BLaER1 treated with 17β-estradiol and CSF1 and Interleukin-3, amounts not matched to agents 10 nM and 100 nM (cell line): ENCODE data around the gene PCNX2.

Source experiments
- H3K27ac ChIP-seq, 11 experiments: shearing (Covaris generic); formaldehyde crosslinking; 2 replicates each; pipeline ENCODE4 v1.8.1; 2022
- H3K27me3 ChIP-seq, 11 experiments: shearing (Covaris generic); formaldehyde crosslinking; 2 replicates each; pipeline ENCODE4 v1.8.1; 2022
- H3K36me3 ChIP-seq, 11 experiments: shearing (Covaris generic); formaldehyde crosslinking; 2 replicates each; pipeline ENCODE4 v1.8.1; 2022
- H3K4me1 ChIP-seq, 10 experiments: shearing (Covaris generic); formaldehyde crosslinking; 2 replicates each; pipeline ENCODE4 v1.8.1; 2022
- H3K4me2 ChIP-seq, 11 experiments: shearing (Covaris generic); formaldehyde crosslinking; 2 replicates each; pipeline ENCODE4 v1.8.1; 2022
- H3K4me3 ChIP-seq, 10 experiments: shearing (Covaris generic); formaldehyde crosslinking; 2 replicates each; pipeline ENCODE4 v1.8.1; 2022
- H3K9ac ChIP-seq, 11 experiments: shearing (Covaris generic); formaldehyde crosslinking; 2 replicates each; pipeline ENCODE4 v1.8.1; 2022
- H3K9me3 ChIP-seq, 11 experiments: shearing (Covaris generic); formaldehyde crosslinking; replicated peaks in 1 of 11; 2 replicates each; pipeline ENCODE4 v1.8.1; 2022
- H4K20me1 ChIP-seq, 11 experiments: shearing (Covaris generic); formaldehyde crosslinking; 2 replicates each; pipeline ENCODE4 v1.8.1; 2022
- Cebpa-rat ChIP-seq, 11 experiments: shearing (Covaris generic); IDR thresholded peaks; 2 replicates each; pipeline ENCODE4 v1.8.1; 2022

PCNX2 gene

DNA sequence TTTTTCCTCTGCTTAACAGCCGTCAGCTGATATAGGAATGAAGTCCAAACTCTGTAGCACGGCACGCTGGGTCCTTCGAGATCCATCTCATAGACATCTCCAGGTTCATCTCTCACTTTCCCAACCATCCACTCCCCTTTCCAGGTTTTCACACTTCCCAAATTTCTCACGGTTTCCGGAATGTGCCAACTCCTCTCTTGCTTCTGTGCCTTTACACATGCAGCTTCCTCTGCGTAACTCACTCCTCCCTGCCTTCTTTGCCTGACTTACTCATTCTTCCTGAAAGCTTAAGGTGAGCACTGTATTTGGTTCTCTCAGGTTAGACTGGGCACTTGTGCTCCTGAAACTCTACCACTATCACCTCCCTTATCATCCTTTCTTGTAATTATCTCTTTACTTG, 168.4 kb downstream of the PCNX2 start:
- H3K27me3 ChIP-seq: no peaks in the 10 kb centered on the region
- no peak for TF ChIP-seq Cebpa-rat (IDR thresholded peaks at IDR 0.05)
- H3K9me3 ChIP-seq: peaks cover 11 to 17% (median 15%) of the 10 kb centered on the region in 11 experiments
- no peak overlapping the region for H3K4me3 ChIP-seq
- H3K4me1 ChIP-seq: peaks cover 5 to 12% (median 9%) of the 10 kb centered on the region in 10 experiments; a peak in 18 of 20 replicates
- H3K36me3 ChIP-seq: peaks cover 0 to 13% (median 3%) of the 10 kb centered on the region in 11 experiments; a peak in 7 of 22 replicates
- no peak overlapping the region for H3K4me2 ChIP-seq
- no peak overlapping the region for H3K27ac ChIP-seq
- H4K20me1 ChIP-seq: no peaks in the 10 kb centered on the region
- no peak overlapping the region for H3K9ac ChIP-seq

DNA sequence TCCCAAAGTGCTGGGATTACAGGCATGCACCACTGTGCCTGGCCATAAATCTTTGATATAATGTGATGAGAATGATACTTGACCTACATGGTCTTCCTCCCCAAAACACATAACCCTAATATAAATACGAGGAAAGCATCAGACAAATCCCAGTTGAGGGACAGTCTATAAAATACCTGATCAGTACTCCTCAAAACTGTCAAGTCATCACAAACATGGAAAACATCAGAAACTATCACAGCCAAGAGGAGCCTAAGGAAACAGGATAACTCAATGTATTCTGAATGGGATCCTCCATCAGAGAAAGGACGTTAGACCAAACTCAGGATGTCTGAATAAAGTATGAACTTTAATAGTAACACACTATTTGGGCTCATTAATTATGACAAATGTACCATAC, 172.7 kb downstream of the PCNX2 start:
- Histone ChIP-seq H3K4me2 (no peak overlapping the region), H3K4me3 (no peak overlapping the region), H4K20me1 (no peaks in the 10 kb centered on the region), H3K36me3 (0 out of 22 replicates have a peak, but pooled peaks cover 0 to 2% (median 0%) of the 10 kb centered on the region in 11 experiments), H3K4me1 (peaks cover 0 to 13% (median 0%) of the 10 kb centered on the region in 10 experiments; a peak in 4 of 20 replicates), H3K27ac (no peak overlapping the region), H3K9me3 (peaks cover 0 to 5% (median 0%) of the 10 kb centered on the region in 11 experiments; a peak in 3 of 22 replicates), H3K9ac (no peak overlapping the region), H3K27me3 (no peaks in the 10 kb centered on the region)
- no peak for TF ChIP-seq Cebpa-rat (IDR thresholded peaks at IDR 0.05)

DNA sequence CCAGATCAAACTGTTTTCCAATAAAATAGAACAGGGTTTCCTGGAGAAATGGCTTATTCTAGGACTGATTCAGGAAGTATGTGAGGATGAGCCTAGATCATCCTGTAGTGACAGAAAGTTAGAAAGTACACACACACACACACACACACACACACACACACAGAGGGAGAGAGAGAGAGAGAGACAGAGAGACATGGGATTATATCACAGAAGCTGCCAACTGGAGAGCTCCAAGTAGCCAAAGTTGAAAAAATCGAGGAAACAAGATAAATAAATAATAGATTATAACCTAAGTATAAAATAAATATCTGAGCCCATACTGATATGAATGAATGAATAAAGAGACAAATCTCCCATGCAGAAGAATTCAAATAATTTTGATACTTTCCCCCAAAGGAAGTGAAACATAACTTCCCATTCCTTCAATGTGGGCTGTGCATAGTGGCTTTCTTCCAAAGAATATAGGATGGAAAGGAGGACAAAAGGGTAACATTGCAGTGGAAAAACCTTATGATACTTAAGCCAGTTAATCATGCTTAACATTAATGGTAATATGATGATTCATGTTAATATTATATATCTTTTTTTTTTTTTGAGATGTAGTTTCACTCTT, 173.5 kb downstream of the PCNX2 start:
- H3K27me3 ChIP-seq: no peaks in the 10 kb centered on the region
- peaks cover 0 to 15% (median 0%) of the 10 kb centered on the region in 10 experiments; a peak in 4 of 20 replicates for H3K4me1 ChIP-seq
- H4K20me1 ChIP-seq: no peaks in the 10 kb centered on the region
- H3K4me2 ChIP-seq: no peak overlapping the region; a peak in 1 of 22 replicates
- 0 out of 22 replicates have a peak, but pooled peaks cover 0 to 2% (median 0%) of the 10 kb centered on the region in 11 experiments for H3K36me3 ChIP-seq
- no peak overlapping the region for H3K9ac ChIP-seq
- no peak for TF ChIP-seq Cebpa-rat (IDR thresholded peaks at IDR 0.05)
- no peak overlapping the region for H3K4me3 ChIP-seq
- H3K27ac ChIP-seq: no peak overlapping the region
- H3K9me3 ChIP-seq: peaks cover 0 to 12% (median 6%) of the 10 kb centered on the region in 11 experiments; a peak in 12 of 22 replicates

DNA sequence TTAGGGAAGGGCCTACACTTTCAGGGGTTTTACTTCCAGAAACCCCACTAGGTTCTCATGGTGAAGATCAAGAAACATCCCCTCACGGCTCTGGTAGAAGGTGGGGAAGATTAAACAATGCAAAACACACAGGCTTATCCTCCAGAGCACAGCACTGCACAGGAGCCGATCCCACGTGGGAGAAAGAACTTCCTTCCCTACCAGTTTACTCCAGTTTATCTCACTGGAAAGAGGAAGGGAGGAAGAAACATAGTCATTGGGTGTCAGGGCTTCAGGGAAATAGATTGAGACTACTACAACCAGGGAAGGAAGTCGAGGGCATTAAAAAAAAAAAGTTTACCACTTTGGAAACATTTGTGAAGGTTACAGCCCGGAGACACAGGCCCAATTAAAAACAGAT, 180.7 kb downstream of the PCNX2 start:
- H3K27ac ChIP-seq: peak overlapping the region; percentile 72 to 97 (median 90); a peak in 21 of 22 replicates
- TF ChIP-seq Cebpa-rat (IDR thresholded peaks at IDR 0.05): no peak
- peaks cover 0 to 6% (median 0%) of the 10 kb centered on the region in 11 experiments; a peak in 1 of 22 replicates for H3K36me3 ChIP-seq
- no peaks in the 10 kb centered on the region for H3K27me3 ChIP-seq
- H3K9me3 ChIP-seq: peaks cover 0 to 30% (median 10%) of the 10 kb centered on the region in 11 experiments; a peak in 13 of 22 replicates
- no peak overlapping the region for H3K4me3 ChIP-seq
- peak overlapping the region in 8 of 11 experiments; percentile 73 to 87 (median 83); a peak in 15 of 22 replicates for H3K4me2 ChIP-seq
- peak overlapping the region in 7 of 11 experiments; percentile 70 to 84 (median 81); a peak in 11 of 22 replicates for H3K9ac ChIP-seq
- no peaks in the 10 kb centered on the region for H4K20me1 ChIP-seq
- H3K4me1 ChIP-seq: peaks cover 7 to 66% (median 41%) of the 10 kb centered on the region in 10 experiments; a peak in 19 of 20 replicates

DNA sequence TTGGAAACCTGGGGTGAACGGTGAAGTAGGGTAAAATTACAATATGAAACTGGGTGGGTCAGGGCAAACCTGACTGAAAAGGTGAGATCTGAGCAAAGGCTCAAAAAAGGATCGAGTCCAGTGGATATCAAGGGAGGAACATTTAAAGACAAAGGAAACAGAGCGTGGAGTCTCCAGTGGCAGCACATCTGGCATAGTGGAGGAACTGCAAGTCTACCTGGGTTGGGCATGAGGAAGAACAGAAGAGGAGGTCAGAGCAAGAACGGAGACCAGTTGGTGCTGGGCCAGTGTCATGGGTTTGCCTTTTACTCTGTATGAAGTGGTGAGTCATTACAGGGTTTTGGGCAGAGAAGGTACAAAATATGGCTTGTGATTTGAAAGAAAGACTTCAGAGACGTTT, 181.4 kb downstream of the PCNX2 start:
- Histone ChIP-seq H3K4me2 (peak overlapping the region in 9 of 11 experiments; percentile 54 to 87 (median 82); a peak in 17 of 22 replicates), H3K9me3 (peaks cover 0 to 36% (median 10%) of the 10 kb centered on the region in 11 experiments; a peak in 13 of 22 replicates), H4K20me1 (no peaks in the 10 kb centered on the region), H3K27me3 (no peaks in the 10 kb centered on the region), H3K27ac (peak overlapping the region; percentile 72 to 97 (median 90); a peak in 21 of 22 replicates), H3K4me1 (peaks cover 7 to 73% (median 41%) of the 10 kb centered on the region in 10 experiments; a peak in 19 of 20 replicates), H3K9ac (peak overlapping the region in 8 of 11 experiments; percentile 70 to 84 (median 80); a peak in 13 of 22 replicates), H3K36me3 (peaks cover 0 to 12% (median 0%) of the 10 kb centered on the region in 11 experiments; a peak in 1 of 22 replicates), H3K4me3 (no peak overlapping the region)
- no peak for TF ChIP-seq Cebpa-rat (IDR thresholded peaks at IDR 0.05)

DNA sequence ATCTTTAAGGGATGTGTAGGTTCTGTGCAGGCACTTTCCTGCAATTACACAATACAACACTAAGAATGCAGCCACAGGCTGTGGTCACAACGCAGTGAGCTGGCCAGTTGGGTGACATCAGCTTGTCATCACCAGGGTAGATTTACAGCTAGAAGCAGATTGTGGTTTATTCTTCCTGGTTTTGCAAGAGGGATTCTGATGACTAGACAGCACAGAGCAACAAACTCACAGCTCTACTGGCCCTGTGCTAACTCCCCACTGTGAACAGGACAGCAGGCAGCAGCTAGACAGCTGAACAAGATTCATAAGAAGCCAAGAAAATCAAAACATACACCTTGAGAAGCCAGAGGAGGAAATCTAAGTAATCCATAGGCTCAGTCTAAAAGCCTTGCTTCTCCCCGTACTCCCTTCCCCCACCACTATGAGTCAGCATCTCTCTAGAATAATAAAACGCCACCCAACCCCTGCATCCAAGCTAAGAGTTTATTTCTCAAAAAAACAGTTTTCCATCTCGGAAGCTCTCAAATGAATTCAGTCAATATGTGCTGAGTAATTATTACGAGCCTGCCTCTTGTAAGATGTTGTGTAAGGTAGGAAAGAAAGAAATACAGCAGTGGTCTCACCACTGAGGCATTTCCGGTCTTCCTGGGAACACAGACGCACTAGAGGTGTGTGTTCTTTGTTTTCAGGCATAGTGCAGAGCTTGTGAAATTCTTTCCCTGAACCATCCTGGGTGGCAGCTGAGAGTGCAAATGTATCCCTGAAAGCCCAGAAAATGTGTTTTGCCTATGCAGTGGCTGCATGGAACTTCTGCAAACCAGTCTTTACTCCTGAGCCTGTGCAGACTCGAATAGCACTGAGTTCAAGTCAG, 182.3 kb downstream of the PCNX2 start:
- Histone ChIP-seq H3K36me3 (peaks cover 0 to 12% (median 0%) of the 10 kb centered on the region in 11 experiments; a peak in 3 of 22 replicates), H3K9ac (peak overlapping the region; percentile 15 to 84 (median 78); a peak in 20 of 22 replicates), H4K20me1 (no peaks in the 10 kb centered on the region), H3K27ac (peak overlapping the region; percentile 72 to 97 (median 90)), H3K4me2 (peak overlapping the region; percentile 28 to 87 (median 75); a peak in 20 of 22 replicates), H3K4me1 (peaks cover 7 to 79% (median 41%) of the 10 kb centered on the region in 10 experiments; a peak in 19 of 20 replicates), H3K4me3 (peak overlapping the region in 5 of 10 experiments; percentile 5 to 52 (median 27); a peak in 10 of 20 replicates), H3K27me3 (no peaks in the 10 kb centered on the region), H3K9me3 (peaks cover 0 to 40% (median 10%) of the 10 kb centered on the region in 11 experiments; a peak in 13 of 22 replicates)
- peak; percentile 90 to 97 (median 93) for TF ChIP-seq Cebpa-rat (IDR thresholded peaks at IDR 0.05)

- Histone ChIP-seq H3K9ac (peak overlapping the region; percentile 8 to 84 (median 77); a peak in 20 of 22 replicates), H3K36me3 (peaks cover 0 to 12% (median 0%) of the 10 kb centered on the region in 11 experiments; a peak in 3 of 22 replicates), H3K4me2 (peak overlapping the region; percentile 2 to 87 (median 75); a peak in 19 of 22 replicates), H4K20me1 (no peaks in the 10 kb centered on the region), H3K9me3 (peaks cover 0 to 39% (median 4%) of the 10 kb centered on the region in 11 experiments; a peak in 13 of 22 replicates), H3K27ac (peak overlapping the region; percentile 72 to 97 (median 90)), H3K27me3 (no peaks in the 10 kb centered on the region), H3K4me1 (peaks cover 7 to 86% (median 41%) of the 10 kb centered on the region in 10 experiments; a peak in 19 of 20 replicates), H3K4me3 (peak overlapping the region in 3 of 10 experiments; percentile 4 to 17 (median 17); a peak in 3 of 20 replicates)
- no peak for TF ChIP-seq Cebpa-rat (IDR thresholded peaks at IDR 0.05)
Observed at GRCh38 chr1:233112186-233113008, 183.1 kb downstream of the PCNX2 start.
